ENCODE measurements around the gene SLC47A1.

Gene SLC47A1

DNA sequence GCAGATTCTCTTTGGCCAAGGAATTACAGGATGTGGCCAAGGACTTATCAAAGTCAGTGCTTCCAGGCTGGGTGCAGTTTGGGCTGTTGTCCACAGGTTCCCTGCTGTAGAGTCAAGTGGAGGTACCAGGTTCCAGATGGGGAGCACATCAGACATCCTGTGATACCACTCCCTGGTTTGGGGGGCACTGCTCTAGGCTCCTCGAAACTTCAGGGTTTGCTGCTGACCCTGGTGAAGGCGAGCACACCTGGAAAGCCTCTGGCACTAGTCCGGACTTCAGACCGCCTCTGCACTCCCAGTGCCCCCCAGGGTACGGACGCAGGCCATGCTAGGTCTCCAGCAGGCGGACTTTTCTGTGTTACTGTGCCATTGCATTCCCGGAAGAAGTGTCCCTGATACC is 10.7 kb downstream of the SLC47A1 start:
- no peaks in the 10 kb centered on the region for H3K27me3 ChIP-seq (ENCODE audit: control insufficient read depth in 1 of 2, insufficient read depth in 2 of 2, low read length in 2 of 2)
- H3K4me1 ChIP-seq (ENCODE audit: insufficient read depth, low read length): peaks cover 11% of the 10 kb centered on the region
- H3K4me3 ChIP-seq (ENCODE audit: low read depth in 1 of 2, low read length in 2 of 2): no peak overlapping the region
- no peaks in the 10 kb centered on the region for H3K36me3 ChIP-seq (ENCODE audit: insufficient read depth, low read length)
- H3K9me3 ChIP-seq (ENCODE audit: low read length): no peaks in the 10 kb centered on the region
- H3K27ac ChIP-seq (ENCODE audit: low read depth, low read length): no peak overlapping the region
- H3K9ac ChIP-seq (ENCODE audit: low read length): no peak overlapping the region

DNA sequence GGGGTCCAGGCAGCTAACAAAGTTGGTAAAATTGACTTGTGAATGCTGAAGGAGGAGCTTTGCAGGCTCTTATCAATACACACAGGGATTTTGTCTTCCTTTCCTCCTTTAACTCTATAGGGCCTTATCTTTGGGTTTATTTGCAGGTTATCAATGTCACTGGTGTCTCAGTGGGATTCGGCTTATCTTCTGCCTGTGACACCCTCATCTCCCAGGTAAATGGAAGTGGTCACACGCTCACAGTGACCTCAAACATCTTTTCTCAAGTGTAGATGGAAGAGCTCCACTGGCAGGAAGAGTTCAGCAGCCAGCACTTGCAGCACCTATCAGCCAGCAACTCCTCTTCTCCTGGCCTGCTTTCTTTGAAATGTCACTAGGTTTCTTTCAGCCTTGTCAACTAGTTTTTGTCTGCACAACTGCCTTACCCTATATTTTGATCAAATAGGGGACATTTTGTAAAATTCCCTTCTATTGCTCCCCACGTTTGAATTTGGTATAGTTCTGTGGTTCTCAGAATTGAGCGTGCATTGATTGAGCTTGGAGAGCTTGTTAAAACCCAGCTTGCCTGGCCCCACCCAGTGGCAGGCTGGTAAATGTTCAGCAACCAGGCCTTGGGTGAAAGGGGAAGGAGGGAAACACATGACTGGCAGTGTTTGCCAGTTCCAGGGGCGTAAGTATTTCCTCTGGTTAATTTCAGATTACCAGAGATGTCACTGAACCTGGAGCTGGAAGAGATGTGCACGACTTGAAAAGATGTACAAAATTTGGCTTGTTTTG is 12.8 kb downstream of the SLC47A1 start:
- no peaks in the 10 kb centered on the region for H3K27me3 ChIP-seq (ENCODE audit: control insufficient read depth in 1 of 2, insufficient read depth in 2 of 2, low read length in 2 of 2)
- H3K9me3 ChIP-seq (ENCODE audit: low read length): no peaks in the 10 kb centered on the region
- H3K4me1 ChIP-seq (ENCODE audit: insufficient read depth, low read length): peaks cover 11% of the 10 kb centered on the region
- no peak overlapping the region for H3K9ac ChIP-seq (ENCODE audit: low read length)
- no peak overlapping the region for H3K4me3 ChIP-seq (ENCODE audit: low read depth in 1 of 2, low read length in 2 of 2)
- H3K27ac ChIP-seq (ENCODE audit: low read depth, low read length): no peak overlapping the region
- H3K36me3 ChIP-seq (ENCODE audit: insufficient read depth, low read length): no peaks in the 10 kb centered on the region

DNA sequence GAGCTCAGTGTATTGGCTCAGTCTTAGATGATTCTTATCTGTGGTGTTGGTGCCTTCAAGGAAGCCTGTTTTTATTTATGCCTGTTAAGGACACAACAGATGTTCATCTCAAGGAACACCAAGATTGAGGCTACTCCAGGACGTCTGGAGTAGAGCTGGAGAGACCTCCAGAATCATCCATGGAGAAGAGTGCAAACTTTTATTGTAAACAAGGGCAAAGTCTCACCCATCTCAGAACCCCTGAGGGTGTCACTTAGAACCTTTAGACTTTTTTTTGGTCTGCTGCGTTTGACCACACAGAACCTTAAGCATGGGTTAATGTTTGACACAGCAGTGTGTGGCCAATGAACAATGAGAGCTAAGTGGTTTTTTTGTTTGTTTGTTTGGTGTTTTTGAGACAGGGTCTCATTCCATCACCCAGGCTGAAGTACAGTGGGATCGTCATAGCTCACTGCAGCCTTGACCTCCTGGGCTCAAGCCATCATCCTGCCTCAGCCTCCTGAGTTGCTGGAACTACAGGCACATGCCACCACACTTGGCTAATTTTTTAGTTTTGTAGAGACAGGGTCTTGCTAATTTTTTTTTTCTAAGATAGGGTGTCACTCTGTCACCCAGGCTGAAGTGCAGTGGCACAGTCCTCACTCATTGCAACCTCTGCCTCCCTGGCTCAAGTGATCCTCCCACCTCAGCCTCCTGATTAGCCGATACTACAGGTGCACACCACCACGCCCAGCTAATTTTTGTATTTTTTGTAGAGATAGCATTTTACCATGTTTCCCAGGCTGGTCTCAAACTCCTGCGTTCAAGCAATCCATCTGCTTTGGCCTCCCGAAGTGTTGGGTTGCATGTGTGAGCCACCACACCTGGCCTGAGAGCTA is 16.3 kb downstream of the SLC47A1 start:
- Histone ChIP-seq H3K9me3 (ENCODE audit: low read length) (no peaks in the 10 kb centered on the region), H3K4me1 (ENCODE audit: insufficient read depth, low read length) (peaks cover 11% of the 10 kb centered on the region), H3K27me3 (ENCODE audit: control insufficient read depth in 1 of 2, insufficient read depth in 2 of 2, low read length in 2 of 2) (no peaks in the 10 kb centered on the region), H3K4me3 (ENCODE audit: low read depth in 1 of 2, low read length in 2 of 2) (no peak overlapping the region), H3K36me3 (ENCODE audit: insufficient read depth, low read length) (no peaks in the 10 kb centered on the region), H3K9ac (ENCODE audit: low read length) (no peak overlapping the region), H3K27ac (ENCODE audit: low read depth, low read length) (no peak overlapping the region)

DNA sequence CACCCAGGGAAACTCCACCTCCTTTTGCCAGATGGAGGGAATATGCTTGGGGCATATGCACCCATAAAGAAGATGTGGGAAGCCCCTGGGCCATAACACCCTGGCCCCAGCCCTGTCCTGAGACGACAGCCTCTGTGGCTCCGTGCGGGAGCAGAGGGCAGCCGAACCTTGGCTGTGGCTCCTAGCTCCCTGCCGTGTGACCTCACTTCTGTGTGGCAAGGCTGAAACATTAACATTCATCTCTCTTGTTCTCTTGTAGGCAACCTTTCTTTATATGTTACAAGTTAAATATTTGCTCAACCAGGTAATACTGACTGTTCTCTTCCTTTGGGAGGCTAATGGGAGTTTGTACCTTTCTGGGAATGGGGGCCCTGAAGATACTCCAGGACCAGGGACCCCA is 17.5 kb downstream of the SLC47A1 start:
- H3K9me3 ChIP-seq (ENCODE audit: low read length): no peaks in the 10 kb centered on the region
- peaks cover 9% of the 10 kb centered on the region for H3K4me1 ChIP-seq (ENCODE audit: insufficient read depth, low read length)
- no peak overlapping the region for H3K4me3 ChIP-seq (ENCODE audit: low read depth in 1 of 2, low read length in 2 of 2)
- H3K36me3 ChIP-seq (ENCODE audit: insufficient read depth, low read length): no peaks in the 10 kb centered on the region
- no peak overlapping the region for H3K27ac ChIP-seq (ENCODE audit: low read depth, low read length)
- H3K9ac ChIP-seq (ENCODE audit: low read length): no peak overlapping the region
- no peaks in the 10 kb centered on the region for H3K27me3 ChIP-seq (ENCODE audit: control insufficient read depth in 1 of 2, insufficient read depth in 2 of 2, low read length in 2 of 2)

DNA sequence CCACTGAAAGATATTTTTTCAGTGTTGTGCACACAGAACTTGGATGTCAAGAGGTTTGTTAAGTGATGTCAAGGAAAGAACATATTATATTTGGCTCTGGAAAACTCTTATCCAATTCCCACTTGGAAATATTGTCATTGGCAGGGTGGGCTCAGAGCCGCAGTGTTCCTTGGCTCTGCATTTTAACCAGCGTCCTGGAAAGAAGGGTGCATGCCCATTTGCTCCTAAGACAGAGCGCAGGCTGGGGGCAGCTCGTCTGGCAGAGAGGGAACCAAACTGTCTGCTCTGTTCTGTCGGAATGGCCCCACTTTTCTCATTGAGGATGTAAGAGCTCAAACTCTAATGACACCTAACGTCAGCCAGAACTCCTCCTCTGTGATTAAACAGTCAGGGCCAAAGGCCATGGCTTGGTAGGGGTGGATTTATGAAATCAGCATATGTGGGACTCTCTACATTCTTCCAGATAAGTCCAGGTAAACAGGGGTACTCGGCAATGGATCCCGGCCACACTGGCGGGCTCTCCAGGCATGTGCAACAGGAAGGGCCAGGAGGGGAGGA is 18.0 kb downstream of the SLC47A1 start:
- Histone ChIP-seq H3K27ac (ENCODE audit: low read depth, low read length) (no peak overlapping the region), H3K36me3 (ENCODE audit: insufficient read depth, low read length) (no peaks in the 10 kb centered on the region), H3K4me3 (ENCODE audit: low read depth in 1 of 2, low read length in 2 of 2) (no peak overlapping the region), H3K9me3 (ENCODE audit: low read length) (no peaks in the 10 kb centered on the region), H3K4me1 (ENCODE audit: insufficient read depth, low read length) (peaks cover 4% of the 10 kb centered on the region), H3K9ac (ENCODE audit: low read length) (no peak overlapping the region), H3K27me3 (ENCODE audit: control insufficient read depth in 1 of 2, insufficient read depth in 2 of 2, low read length in 2 of 2) (no peaks in the 10 kb centered on the region)

DNA sequence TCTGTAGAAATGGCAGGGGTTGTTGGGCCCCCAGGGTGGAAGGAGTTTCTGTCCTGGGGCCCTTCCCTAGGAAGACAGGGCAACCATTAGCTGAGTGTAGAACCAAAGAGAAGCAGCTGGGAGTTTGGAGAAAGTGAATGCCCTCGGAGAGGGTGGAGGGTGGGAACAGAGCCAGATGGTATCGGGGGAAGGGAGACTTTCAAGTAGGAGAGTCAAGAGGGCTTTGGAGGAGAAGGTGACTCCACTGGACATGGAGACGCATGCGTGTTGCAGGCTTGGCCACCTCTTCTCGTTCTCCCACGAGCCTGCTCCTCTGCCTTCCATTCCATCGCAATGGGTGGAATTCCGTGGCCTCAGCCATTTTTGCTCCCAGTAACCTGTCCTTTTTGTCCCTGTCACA is 19.4 kb downstream of the SLC47A1 start:
- Histone ChIP-seq H3K27me3 (ENCODE audit: control insufficient read depth in 1 of 2, insufficient read depth in 2 of 2, low read length in 2 of 2) (no peaks in the 10 kb centered on the region), H3K9me3 (ENCODE audit: low read length) (no peaks in the 10 kb centered on the region), H3K9ac (ENCODE audit: low read length) (no peak overlapping the region), H3K27ac (ENCODE audit: low read depth, low read length) (no peak overlapping the region), H3K36me3 (ENCODE audit: insufficient read depth, low read length) (no peaks in the 10 kb centered on the region), H3K4me3 (ENCODE audit: low read depth in 1 of 2, low read length in 2 of 2) (no peak overlapping the region), H3K4me1 (ENCODE audit: insufficient read depth, low read length) (no peaks in the 10 kb centered on the region)

DNA sequence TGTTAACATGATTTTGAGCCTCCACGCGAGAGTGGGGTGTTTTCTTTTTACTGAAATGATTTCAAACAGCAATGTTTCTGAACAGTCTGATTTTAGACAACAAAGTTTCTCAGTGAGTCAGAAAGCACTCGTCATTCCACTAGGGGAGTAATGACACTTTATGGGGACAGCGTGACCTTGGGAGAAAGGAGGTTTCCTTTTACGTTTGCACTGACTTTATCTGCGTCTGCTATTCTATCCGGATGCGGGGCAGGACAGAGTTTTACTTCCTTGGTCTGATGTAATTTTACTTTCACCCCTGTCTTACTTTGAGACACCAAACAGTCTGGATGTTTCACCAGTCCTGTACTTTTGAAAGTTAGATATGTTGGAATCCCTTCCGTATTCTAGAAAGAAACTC is 20.7 kb downstream of the SLC47A1 start:
- Histone ChIP-seq H3K27me3 (ENCODE audit: control insufficient read depth in 1 of 2, insufficient read depth in 2 of 2, low read length in 2 of 2) (no peaks in the 10 kb centered on the region), H3K27ac (ENCODE audit: low read depth, low read length) (no peak overlapping the region), H3K9ac (ENCODE audit: low read length) (no peak overlapping the region), H3K4me3 (ENCODE audit: low read depth in 1 of 2, low read length in 2 of 2) (no peak overlapping the region), H3K9me3 (ENCODE audit: low read length) (no peaks in the 10 kb centered on the region), H3K4me1 (ENCODE audit: insufficient read depth, low read length) (no peaks in the 10 kb centered on the region), H3K36me3 (ENCODE audit: insufficient read depth, low read length) (no peaks in the 10 kb centered on the region)

DNA sequence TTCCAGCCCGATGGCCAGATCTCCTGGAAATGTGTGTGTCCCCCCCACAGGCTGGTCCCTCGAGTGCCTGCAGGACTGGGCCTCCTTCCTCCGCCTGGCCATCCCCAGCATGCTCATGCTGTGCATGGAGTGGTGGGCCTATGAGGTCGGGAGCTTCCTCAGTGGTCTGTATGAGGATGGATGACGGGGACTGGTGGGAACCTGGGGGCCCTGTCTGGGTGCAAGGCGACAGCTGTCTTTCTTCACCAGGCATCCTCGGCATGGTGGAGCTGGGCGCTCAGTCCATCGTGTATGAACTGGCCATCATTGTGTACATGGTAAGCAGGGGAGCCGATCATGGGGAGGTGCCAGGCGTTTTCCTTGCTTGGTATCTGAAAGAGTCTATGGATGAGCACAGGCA is 22.1 kb downstream of the SLC47A1 start:
- H3K27ac ChIP-seq (ENCODE audit: low read depth, low read length): no peak overlapping the region
- no peak overlapping the region for H3K4me3 ChIP-seq (ENCODE audit: low read depth in 1 of 2, low read length in 2 of 2)
- H3K9me3 ChIP-seq (ENCODE audit: low read length): no peaks in the 10 kb centered on the region
- H3K9ac ChIP-seq (ENCODE audit: low read length): no peak overlapping the region
- H3K27me3 ChIP-seq (ENCODE audit: control insufficient read depth in 1 of 2, insufficient read depth in 2 of 2, low read length in 2 of 2): no peaks in the 10 kb centered on the region
- H3K4me1 ChIP-seq (ENCODE audit: insufficient read depth, low read length): no peaks in the 10 kb centered on the region
- H3K36me3 ChIP-seq (ENCODE audit: insufficient read depth, low read length): no peaks in the 10 kb centered on the region

DNA sequence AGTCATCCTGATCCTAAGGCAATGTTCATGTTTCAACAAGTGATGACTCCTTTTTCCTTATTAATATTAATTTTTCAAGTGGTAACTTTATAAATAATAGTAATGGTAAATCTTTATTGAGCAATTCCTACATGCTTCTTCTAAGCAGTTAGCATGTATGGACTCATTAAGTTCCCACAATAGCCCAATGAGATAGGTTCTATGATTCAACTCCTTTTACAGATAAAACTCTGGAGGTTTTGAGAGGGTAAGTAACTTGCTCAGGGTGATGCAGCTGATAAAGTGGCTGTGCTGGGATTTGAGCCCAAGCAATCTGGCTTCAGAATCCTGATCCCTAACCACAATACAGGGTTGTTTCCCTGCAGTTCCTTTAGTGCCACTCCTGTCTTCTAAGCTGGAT is 25.3 kb downstream of the SLC47A1 start:
- H3K4me1 ChIP-seq (ENCODE audit: insufficient read depth, low read length): no peaks in the 10 kb centered on the region
- H3K9ac ChIP-seq (ENCODE audit: low read length): no peak overlapping the region
- no peak overlapping the region for H3K4me3 ChIP-seq (ENCODE audit: low read depth in 1 of 2, low read length in 2 of 2)
- no peaks in the 10 kb centered on the region for H3K27me3 ChIP-seq (ENCODE audit: control insufficient read depth in 1 of 2, insufficient read depth in 2 of 2, low read length in 2 of 2)
- no peaks in the 10 kb centered on the region for H3K9me3 ChIP-seq (ENCODE audit: low read length)
- H3K36me3 ChIP-seq (ENCODE audit: insufficient read depth, low read length): no peaks in the 10 kb centered on the region
- H3K27ac ChIP-seq (ENCODE audit: low read depth, low read length): no peak overlapping the region

DNA sequence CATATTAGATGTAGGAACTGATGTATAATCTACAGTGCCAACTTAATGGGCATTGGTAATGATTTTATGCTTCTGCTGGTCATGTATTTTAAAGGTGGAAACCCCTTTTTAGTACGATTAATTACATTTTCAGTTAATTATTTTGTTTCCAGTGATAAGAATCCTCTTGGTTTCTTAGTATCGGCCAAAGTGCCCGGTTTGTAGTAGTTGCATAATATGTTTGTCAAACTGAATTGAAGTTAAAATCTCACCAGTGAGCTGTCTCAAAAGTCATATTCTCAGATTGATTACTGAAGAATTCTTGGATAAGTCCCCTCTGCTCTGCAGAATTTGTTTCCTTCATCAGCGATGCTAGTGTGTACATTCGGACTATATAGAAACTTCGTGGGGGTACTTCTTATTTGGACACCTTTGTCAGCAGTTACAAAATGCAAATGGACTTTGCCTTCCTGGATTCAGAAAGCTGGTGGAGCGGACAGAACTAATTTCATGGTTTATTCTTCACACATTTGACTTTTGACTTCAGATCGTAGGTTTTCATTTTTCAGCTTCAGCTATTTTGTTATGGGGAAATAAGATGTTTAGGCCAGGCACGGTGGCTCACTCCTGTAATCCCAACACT is 28.2 kb downstream of the SLC47A1 start:
- no peaks in the 10 kb centered on the region for H3K27me3 ChIP-seq (ENCODE audit: control insufficient read depth in 1 of 2, insufficient read depth in 2 of 2, low read length in 2 of 2)
- H3K4me3 ChIP-seq (ENCODE audit: low read depth in 1 of 2, low read length in 2 of 2): no peak overlapping the region
- H3K36me3 ChIP-seq (ENCODE audit: insufficient read depth, low read length): no peaks in the 10 kb centered on the region
- H3K9me3 ChIP-seq (ENCODE audit: low read length): no peaks in the 10 kb centered on the region
- H3K4me1 ChIP-seq (ENCODE audit: insufficient read depth, low read length): no peaks in the 10 kb centered on the region
- H3K9ac ChIP-seq (ENCODE audit: low read length): no peak overlapping the region
- no peak overlapping the region for H3K27ac ChIP-seq (ENCODE audit: low read depth, low read length)

DNA sequence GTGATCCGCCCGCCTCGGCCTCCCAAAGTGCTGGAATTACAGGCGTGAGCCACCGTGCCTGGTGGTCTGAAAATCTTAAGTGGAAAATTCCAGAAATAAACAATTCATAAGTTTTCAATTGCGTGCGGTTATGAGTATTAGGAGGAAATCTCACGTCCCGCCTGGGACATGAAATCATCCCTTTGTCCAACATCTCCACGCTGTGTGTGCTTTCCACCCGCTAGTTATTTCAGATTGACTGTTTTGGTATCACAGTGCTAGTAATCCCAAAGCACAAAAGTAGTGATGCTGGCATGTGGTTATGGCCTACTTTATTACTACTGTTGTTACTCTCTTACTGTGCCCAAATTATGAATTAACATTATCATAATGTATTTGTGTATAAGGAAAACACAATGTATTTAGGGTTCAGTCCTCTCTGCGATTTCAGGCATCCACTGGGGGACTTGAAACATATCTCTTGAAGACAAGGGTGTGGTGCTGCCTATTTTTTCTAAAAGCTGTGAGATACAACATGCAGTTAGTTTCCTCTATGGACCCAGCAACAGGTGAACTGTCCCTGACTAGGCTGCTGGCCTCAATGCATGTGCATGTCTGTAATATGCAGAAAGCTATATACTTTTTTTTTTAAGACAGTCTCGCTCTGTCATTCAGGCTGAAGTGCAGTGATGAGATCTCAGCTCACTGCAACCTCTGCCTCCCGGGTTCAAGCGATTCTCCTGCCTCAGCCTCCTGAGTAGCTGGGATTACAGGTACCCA is 32.3 kb downstream of the SLC47A1 start:
- Histone ChIP-seq H3K9ac (ENCODE audit: low read length) (no peak overlapping the region), H3K36me3 (ENCODE audit: insufficient read depth, low read length) (no peaks in the 10 kb centered on the region)

More for the DNA sequence above, 32.3 kb downstream of the SLC47A1 start:
- Histone ChIP-seq H3K4me3 (ENCODE audit: low read depth in 1 of 2, low read length in 2 of 2) (no peak overlapping the region), H3K9me3 (ENCODE audit: low read length) (no peaks in the 10 kb centered on the region), H3K27me3 (ENCODE audit: control insufficient read depth in 1 of 2, insufficient read depth in 2 of 2, low read length in 2 of 2) (no peaks in the 10 kb centered on the region), H3K27ac (ENCODE audit: low read depth, low read length) (no peak overlapping the region), H3K4me1 (ENCODE audit: insufficient read depth, low read length) (peaks cover 17% of the 10 kb centered on the region)
